GM23338 (cell line): ENCODE data around the gene CDYL2. TPM values are rescaled to one million over a fixed set of nuclear protein-coding genes. Genes with fewer than 3 reads are reported as not detected.
"Not testable (repeated sequence)": the region's sequence is repeated elsewhere in the genome, so short reads cannot be mapped to it uniquely, and the experiment has no call there.

Experiments
- ATAC-seq: fragments of 200-7000 bp; cut with Tn5 transposase; 3 replicates; pipeline ENCODE4 v1.9.1; 2020
- DNase-seq: peaks from one replicate; pipeline ENCODE4 v3.0.0-alpha.2; 2015; ENCODE audit warnings: low spot score
- H2AFZ ChIP-seq: fragments of 200-600 bp; sonication (generic); 2 replicates; pipeline ENCODE4 v1.8.0; 2016; ENCODE audit warnings: antibody characterized with exemption, mild to moderate bottlenecking, moderate library complexity
- H3F3A ChIP-seq: fragments of 200-600 bp; sonication (generic); replicated peaks from 2 replicates; pipeline ENCODE4 v1.8.0; 2017; ENCODE audit warnings: antibody characterized with exemption, mixed run types, low read depth
- H3K27ac ChIP-seq: fragments of 200-600 bp; sonication (generic); 2 replicates; pipeline ENCODE4 v1.6.1; 2016; ENCODE audit warnings: low read depth
- H3K27me3 ChIP-seq: fragments of 200-600 bp; sonication (generic); 2 replicates; pipeline ENCODE4 v1.8.0; 2016; ENCODE audit warnings: mild to moderate bottlenecking, mixed run types, moderate library complexity; ENCODE audit not compliant: insufficient read depth
- H3K36me3 ChIP-seq: fragments of 200-600 bp; sonication (generic); 2 replicates; pipeline ENCODE4 v1.8.0; 2016; ENCODE audit warnings: mild to moderate bottlenecking; ENCODE audit not compliant: insufficient read depth
- H3K4me1 ChIP-seq: fragments of 200-600 bp; sonication (generic); 2 replicates; pipeline ENCODE4 v1.8.0; 2016; ENCODE audit warnings: mild to moderate bottlenecking, moderate library complexity; ENCODE audit not compliant: insufficient read depth
- H3K4me2 ChIP-seq: fragments of 200-600 bp; sonication (generic); 2 replicates; pipeline ENCODE4 v1.7.1; 2017; ENCODE audit warnings: mixed run types
- H3K4me3 ChIP-seq: fragments of 200-600 bp; sonication (generic); 2 replicates; pipeline ENCODE4 v1.6.1; 2016; ENCODE audit warnings: mixed run types
- H3K79me2 ChIP-seq: fragments of 200-600 bp; sonication (generic); replicated peaks from 2 replicates; pipeline ENCODE4 v1.8.0; 2017; ENCODE audit warnings: mild to moderate bottlenecking; ENCODE audit not compliant: insufficient read depth
- H3K9me2 ChIP-seq: fragments of 200-600 bp; sonication (generic); 2 replicates; pipeline ENCODE4 v1.8.0; 2017; ENCODE audit not compliant: insufficient read depth
- H4K20me1 ChIP-seq: fragments of 200-600 bp; sonication (generic); replicated peaks from 2 replicates; pipeline ENCODE4 v1.8.0; 2017; ENCODE audit warnings: mild to moderate bottlenecking; ENCODE audit not compliant: insufficient read depth
- H3K27ac Mint-ChIP-seq: 2 replicates; pipeline ENCODE4 v1.8.0; 2020; ENCODE audit warnings: inconsistent platforms, mild to moderate bottlenecking, moderate library complexity, mixed read lengths
- H3K27me3 Mint-ChIP-seq: 3 replicates; pipeline ENCODE4 v1.8.0; 2022; ENCODE audit warnings: low read depth, mild to moderate bottlenecking, moderate library complexity, mixed read lengths, inconsistent platforms; ENCODE audit not compliant: insufficient read depth, poor library complexity
- H3K36me3 Mint-ChIP-seq: 3 replicates; pipeline ENCODE4 v1.8.0; 2021; ENCODE audit warnings: low read depth, mild to moderate bottlenecking, inconsistent platforms, moderate library complexity, mixed read lengths
- H3K4me1 Mint-ChIP-seq: 3 replicates; pipeline ENCODE4 v1.8.0; 2020; ENCODE audit warnings: mild to moderate bottlenecking, inconsistent platforms, mixed read lengths
- H3K4me3 Mint-ChIP-seq: 3 replicates; pipeline ENCODE4 v1.8.0; 2021; ENCODE audit warnings: moderate library complexity, mild to moderate bottlenecking, inconsistent platforms, mixed read lengths
- H3K9me3 Mint-ChIP-seq: 3 replicates; pipeline ENCODE4 v1.8.0; 2020; ENCODE audit warnings: moderate library complexity, mild to moderate bottlenecking, inconsistent platforms, mixed read lengths
- ETS1 ChIP-seq: IDR thresholded peaks from 2 replicates; pipeline ENCODE4 v1.6.1; 2016; ENCODE audit warnings: antibody characterized with exemption
- REST ChIP-seq: IDR thresholded peaks from one replicate; pipeline ENCODE4 v1.6.1; 2018; ENCODE audit warnings: antibody characterized with exemption; ENCODE audit not compliant: unreplicated experiment
- ZNF331 ChIP-seq: fragments of 250-450 bp; sonication (Bioruptor Pico); IDR thresholded peaks from 2 replicates; pipeline ENCODE4 v1.5.0; 2020; ENCODE audit warnings: low read depth, mild to moderate bottlenecking, moderate library complexity
- polyA plus RNA-seq: library from polyadenylated mRNA; unstranded; fragments of >200 nt; fragmentation: Nextera tagmentation; extraction: Ambion mirVana; gene quantifications from 2 replicates; pipeline ENCODE4 v1.2.1, GENCODE V29; 2016
- total RNA-seq: library from RNA; depleted of rRNA; stranded (reverse); fragments of >200 nt; shearing (Covaris generic); gene quantifications from 2 replicates; pipeline ENCODE4 v1.2.3, GENCODE V29; 2014

Gene CDYL2
- total and polyA plus RNA-seq, 2 experiments from 2014 or later: 0.82 to 4.3 TPM

GRCh38 chr16:80786561-80786960, 17.8 kb downstream of the CDYL2 start:
- Mint-ChIP-seq H3K4me1 (peaks cover 19% of the 10 kb centered on the region; the same call in 2 of the 3 replicates), H3K9me3 (peaks cover 19% of the 10 kb centered on the region)
- H3K27ac Mint-ChIP-seq, H3K36me3 Mint-ChIP-seq, ATAC-seq, H3K27me3 Mint-ChIP-seq, H3K36me3 ChIP-seq, H4K20me1 ChIP-seq, H3K9me2 ChIP-seq, H3F3A ChIP-seq, H3K4me3 ChIP-seq, H3K4me2 ChIP-seq, H3K4me3 Mint-ChIP-seq, H3K27me3 ChIP-seq, DNase-seq, H2AFZ ChIP-seq, H3K79me2 ChIP-seq, H3K27ac ChIP-seq: not testable (repeated sequence)
- H3K4me1 ChIP-seq: peaks cover 22% of the 10 kb centered on the region

- no peak for ATAC-seq
- TF ChIP-seq ETS1: no peak
- no peak for TF ChIP-seq ZNF331 (CRISPR knock-in tag)
- no peaks in the 10 kb centered on the region for H3K36me3 ChIP-seq
- no peak overlapping the region for H3K27ac ChIP-seq
- no peaks in the 10 kb centered on the region for H3K36me3 Mint-ChIP-seq
- no peaks in the 10 kb centered on the region for H3F3A ChIP-seq
- H3K4me1 ChIP-seq: peaks cover 8% of the 10 kb centered on the region
- H4K20me1 ChIP-seq: no peaks in the 10 kb centered on the region
- no peaks in the 10 kb centered on the region for H3K27me3 ChIP-seq
- H3K27ac Mint-ChIP-seq: no peak overlapping the region
- peaks cover 6% of the 10 kb centered on the region for H3K27me3 Mint-ChIP-seq
- no peak overlapping the region for H2AFZ ChIP-seq
- DNase-seq: no peak
- no peak overlapping the region for H3K4me3 Mint-ChIP-seq
- no peak overlapping the region for H3K4me3 ChIP-seq
- H3K9me2 ChIP-seq: no peaks in the 10 kb centered on the region
- H3K4me2 ChIP-seq: no peak overlapping the region
- peaks cover 19% of the 10 kb centered on the region for H3K9me3 Mint-ChIP-seq
- peaks cover 6% of the 10 kb centered on the region; the same call in 1 of the 2 replicates for H3K79me2 ChIP-seq
- H3K4me1 Mint-ChIP-seq: peaks cover 7% of the 10 kb centered on the region; the same call in 2 of the 3 replicates
Observed at GRCh38 chr16:80784951-80785350, 19.4 kb downstream of the CDYL2 start.

GRCh38 chr16:80778703-80779102, 25.7 kb downstream of the CDYL2 start:
- Histone ChIP-seq H3K4me2 (no peak overlapping the region), H3K27me3 (no peaks in the 10 kb centered on the region), H3F3A (no peaks in the 10 kb centered on the region), H3K27ac (no peak overlapping the region), H2AFZ (no peak overlapping the region), H3K9me2 (no peaks in the 10 kb centered on the region; the same call in 1 of the 2 replicates), H3K36me3 (no peaks in the 10 kb centered on the region), H3K79me2 (no peaks in the 10 kb centered on the region), H3K4me1 (no peaks in the 10 kb centered on the region), H4K20me1 (no peaks in the 10 kb centered on the region), H3K4me3 (no peak overlapping the region)
- DNase-seq: no peak
- Mint-ChIP-seq H3K36me3 (no peaks in the 10 kb centered on the region), H3K4me3 (no peak overlapping the region), H3K27ac (no peak overlapping the region), H3K27me3 (peaks cover 2% of the 10 kb centered on the region), H3K4me1 (no peaks in the 10 kb centered on the region), H3K9me3 (peaks cover 4% of the 10 kb centered on the region; the same call in 1 of the 3 replicates)
- ATAC-seq: no peak
- TF ChIP-seq REST: no peak
